Measurements from ENCODE around the gene KCNAB1. TPM values are rescaled to one million over a fixed set of nuclear protein-coding genes. Genes with fewer than 3 reads are reported as not detected.

KCNAB1 gene
- 14.1 TPM for total RNA-seq

DNA sequence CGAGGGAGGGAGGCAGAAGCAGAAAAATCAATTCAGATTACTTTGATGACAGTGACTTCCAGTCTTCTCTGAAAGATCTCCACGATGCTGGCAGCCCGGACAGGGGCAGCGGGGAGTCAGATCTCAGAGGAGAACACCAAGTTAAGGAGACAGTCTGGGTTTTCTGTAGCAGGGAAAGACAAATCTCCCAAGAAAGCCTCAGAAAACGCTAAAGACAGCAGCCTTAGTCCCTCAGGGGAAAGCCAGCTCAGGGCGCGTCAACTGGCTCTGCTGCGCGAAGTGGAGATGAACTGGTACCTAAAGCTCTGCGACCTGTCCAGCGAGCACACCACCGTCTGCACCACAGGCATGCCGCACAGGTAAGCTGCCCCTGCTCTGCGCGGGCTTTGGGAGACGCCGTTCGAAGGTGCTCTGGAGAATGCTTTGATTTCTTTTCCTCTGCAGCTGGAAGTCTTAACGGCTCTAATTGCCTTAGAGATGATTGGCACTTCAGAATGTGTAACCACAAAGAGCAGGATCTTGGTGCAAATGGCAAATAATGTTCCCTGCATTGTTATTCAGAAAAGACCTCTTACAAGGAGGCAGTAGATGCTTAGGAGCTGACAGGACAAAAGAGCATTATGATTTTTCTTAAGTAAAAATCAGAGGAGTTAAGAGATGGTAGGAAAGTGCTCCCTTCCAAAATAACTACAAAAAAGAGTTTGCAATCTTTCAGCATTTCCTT, at the start of gene KCNAB1:
Gene KCNAB1 (plus strand): TSS at position 51 of the 724 bp plus-strand sequence.

DNA sequence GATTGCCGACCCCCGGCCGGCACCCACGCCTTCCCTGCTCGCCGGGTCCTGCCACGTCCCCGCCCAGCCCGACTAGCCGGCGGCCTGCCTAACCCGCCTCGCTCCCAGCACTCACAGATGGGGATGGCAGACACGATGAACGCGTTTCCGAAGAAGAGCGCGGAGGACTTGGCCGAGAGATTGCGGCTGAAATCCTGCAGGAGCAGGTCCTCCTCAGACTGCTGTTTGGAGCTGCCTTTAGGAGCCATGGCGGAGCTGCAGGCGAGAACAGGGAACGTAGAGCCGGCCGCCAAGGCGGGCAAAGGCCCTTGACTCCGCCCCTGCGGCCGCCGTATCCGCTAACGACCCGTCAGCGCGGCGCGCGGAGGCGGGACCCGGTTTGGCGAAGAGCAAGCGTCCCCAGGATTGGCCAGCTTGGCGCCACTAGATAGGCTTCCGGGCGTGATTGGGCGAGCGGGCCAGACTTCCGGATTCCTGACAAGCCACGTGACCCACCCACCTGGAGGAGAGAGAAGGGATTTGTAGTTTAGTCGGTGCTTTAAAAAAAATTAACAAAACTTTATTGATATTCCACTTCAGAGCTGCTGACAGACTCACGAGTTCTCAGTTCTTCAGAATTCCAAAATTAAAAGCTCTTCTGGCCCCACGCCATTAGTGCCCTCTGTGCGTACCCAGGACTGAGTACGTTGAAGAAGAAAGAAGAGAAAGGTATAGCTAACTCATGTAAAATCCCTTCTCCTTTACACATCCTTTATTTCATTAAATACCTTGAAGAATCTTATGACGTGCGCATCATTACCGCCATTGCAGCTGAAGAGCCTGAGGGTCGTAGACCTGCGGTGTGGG, 434.7 kb downstream of the KCNAB1 start, which contains the start of gene SSR3:
Gene SSR3 (minus strand): TSS at position 276 of the 846 bp plus-strand sequence. CDS start 28 bp downstream, at position 248.

Other genes with a start within 250 kb of the KCNAB1 start
- gene GMPS, start 249.9 kb upstream of the KCNAB1 start, total RNA-seq: 47.0 TPM